Measurements from ENCODE around the gene ATP7A. TPM values are rescaled to one million over a fixed set of nuclear protein-coding genes. Genes with fewer than 3 reads are reported as not detected.

The ATP7A gene
- total RNA-seq: 6.2 and 7.0 TPM in 2 replicates

DNA sequence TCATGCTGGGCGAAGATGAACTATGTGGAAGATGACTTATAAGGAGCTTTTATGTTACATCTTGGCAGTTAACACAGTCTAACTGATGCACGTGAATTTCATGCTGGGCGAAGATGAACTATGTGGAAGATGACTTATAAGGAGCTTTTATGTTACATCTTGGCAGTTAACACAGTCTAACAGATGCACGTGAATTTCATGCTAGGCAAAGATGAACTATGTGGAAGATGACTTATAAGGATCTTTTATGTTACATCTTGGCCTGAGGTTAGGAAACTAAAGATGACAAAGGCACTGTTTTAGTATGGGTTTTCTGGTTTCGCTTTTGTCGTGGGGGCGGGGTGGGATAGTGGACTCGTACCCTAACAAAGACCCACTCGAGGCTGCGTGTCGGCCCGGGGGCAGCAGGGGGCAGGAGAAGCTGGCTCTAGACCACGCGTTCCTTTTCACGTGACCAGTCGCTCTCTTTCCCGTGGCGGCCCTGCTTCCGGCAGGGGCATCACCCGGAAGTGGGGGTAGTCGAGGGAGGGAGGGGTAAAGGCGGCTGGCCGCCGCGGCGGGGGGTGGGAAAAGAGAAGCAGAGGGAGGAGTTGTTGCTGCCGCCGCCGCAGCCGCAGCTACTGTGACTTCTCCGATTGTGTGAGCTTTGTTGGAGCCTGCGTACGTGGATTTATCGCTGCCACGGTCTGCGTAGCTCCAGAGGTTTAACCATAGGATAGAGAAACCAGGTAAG lies at the start of gene ATP7A:
TSS of gene ATP7A (plus strand) at position 586 of the 733 bp plus-strand sequence. CDS start 60,949 bp downstream, outside the sequence.

DNA sequence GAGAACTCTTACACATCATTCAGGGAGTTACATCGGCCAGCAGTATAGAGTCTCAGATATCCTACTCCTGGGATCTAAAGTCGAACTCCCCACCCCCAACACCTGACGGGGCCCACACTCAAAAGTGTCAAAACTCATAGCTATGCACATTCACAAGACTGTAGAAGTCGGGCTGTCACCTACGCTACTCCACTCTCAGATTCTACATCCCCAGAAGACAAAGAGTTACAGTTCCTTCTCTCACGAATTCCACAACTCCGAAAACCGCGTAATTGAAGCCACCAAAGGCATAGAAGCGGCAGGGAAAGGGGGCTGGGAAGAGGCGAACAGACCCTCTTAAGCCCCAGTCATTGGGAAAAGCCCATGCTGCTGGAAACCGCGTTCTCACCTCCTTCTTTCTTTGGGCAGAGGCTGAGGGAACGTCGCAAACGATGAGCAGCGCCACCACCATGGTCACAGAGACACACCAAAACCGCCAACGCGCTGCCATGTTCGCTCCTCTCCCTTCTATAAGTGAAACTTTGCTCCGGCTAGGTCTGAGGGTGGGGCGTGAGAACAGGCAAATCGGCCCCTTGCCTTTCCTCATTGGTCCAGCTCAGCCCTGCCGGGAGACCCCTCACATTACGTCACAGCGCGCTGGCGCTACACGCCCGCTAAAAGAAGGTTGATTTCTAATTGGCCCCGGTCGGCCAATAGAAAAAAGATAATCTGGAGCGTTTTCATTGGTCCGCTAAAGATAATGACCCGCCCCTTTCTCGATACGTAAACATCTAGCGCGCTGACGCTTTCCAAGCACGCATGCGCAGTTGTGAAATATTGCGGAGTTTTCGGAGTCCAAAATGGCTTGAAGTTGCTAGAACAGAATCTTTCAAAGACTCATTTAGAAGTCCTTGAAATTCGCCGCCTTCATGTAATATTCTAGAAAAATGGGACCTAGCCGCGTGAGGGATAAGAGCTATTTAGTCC lies 15.3 kb upstream of the ATP7A start, which contains the start of gene MAGT1:
TSS of gene MAGT1 (minus strand) at position 515 of the 966 bp plus-strand sequence. CDS start at position 490, 25 bp downstream.

DNA sequence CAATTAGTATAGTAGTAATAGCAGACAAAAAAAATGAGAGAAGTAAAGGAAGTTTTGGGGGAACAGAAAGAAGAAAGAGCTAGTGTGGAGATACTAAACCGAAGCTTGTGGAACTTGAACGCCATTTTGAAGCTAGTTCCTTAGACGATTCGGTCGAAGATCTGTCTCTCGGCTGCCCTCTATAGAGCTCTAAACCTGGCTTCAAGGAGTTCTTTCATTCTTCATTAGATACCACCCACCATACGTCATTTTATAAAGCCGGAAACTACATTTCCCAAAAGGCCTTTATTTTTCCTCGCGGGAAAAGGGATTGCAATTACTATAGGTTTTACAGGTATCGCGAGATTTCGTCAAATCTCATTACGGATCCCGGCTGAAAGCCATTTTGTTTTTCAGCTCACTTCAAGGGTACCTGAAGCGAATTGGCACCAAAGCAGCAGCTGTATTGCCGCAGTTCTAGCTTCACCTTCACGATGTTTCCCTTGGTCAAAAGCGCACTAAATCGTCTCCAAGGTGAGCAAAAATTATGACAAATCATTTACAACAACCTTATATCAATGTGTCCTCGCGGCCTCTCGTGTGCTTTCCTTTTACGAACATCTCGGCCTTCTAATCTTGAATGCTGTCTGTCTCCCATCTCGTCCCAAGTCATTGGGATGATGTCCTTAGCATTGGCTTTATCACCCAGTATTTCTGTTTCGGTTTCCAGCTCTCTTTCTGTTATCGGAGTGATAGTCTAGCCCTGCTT lies 11.2 kb upstream of the ATP7A start, which contains the start of gene COX7B:
TSS of gene COX7B (plus strand) at position 388 of the 748 bp plus-strand sequence. CDS start at position 474, 86 bp downstream.

DNA sequence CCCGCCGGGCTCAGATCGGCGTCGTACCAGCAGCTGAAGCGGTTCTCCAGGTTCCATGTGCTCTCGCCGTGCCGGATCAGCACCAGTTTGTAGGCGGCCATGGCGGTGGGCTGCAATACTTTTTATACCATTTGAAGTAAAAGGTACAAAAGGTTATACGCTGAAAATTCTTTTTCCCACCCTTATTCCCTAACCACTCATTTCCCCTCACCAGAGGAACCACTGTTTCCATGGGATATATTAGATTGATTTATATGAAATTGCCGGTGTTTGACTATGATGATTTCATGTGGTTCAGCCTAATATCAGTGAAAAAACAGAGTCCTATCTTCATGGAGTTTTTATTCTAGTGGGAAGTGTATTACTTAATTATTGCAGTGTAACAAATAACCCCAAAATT lies 59.0 kb downstream of the ATP7A start, which contains the start of gene PGAM4:
TSS of gene PGAM4 (minus strand) at position 101 of the 400 bp plus-strand sequence. CDS start at position 101, 0 bp downstream.

Small RNA genes within 50 kb of the gene (small RNA-seq; reads per million reads assigned to genes)
- not detected for gene RN7SL460P

Other genes with a start within 250 kb of the ATP7A start
- gene ATRX, start 124.5 kb upstream of the ATP7A start, total RNA-seq: 49.2 and 55.7 TPM in 2 replicates
- 68.0 and 81.9 TPM in 2 replicates for gene MAGT1, start 15.3 kb upstream of the ATP7A start, total RNA-seq
- gene COX7B, start 11.2 kb upstream of the ATP7A start, total RNA-seq: 202 and 329 TPM in 2 replicates
- not detected in 2 replicates for gene PGAM4, start 58.9 kb downstream of the ATP7A start, total RNA-seq
- 284 and 329 TPM in 2 replicates for gene PGK1, start 193.6 kb downstream of the ATP7A start, total RNA-seq
- 26.1 and 30.1 TPM in 2 replicates for gene TAF9B, start 229.0 kb downstream of the ATP7A start, total RNA-seq

All from subcutaneous preadipocyte (primary cell).